H9 (cell line): ENCODE data around the gene SDK2. TPM values are rescaled to one million over a fixed set of nuclear protein-coding genes. Genes with fewer than 3 reads are reported as not detected.

Experiments
- DNase-seq: peaks from one replicate; pipeline ENCODE4 v3.0.0-alpha.2; 2017
- H2AFZ ChIP-seq: one replicate; pipeline ENCODE4 v1.6.1; 2013; ENCODE audit warnings: mild to moderate bottlenecking, low read length, control low read depth, moderate library complexity
- H2AK5ac ChIP-seq: 2 replicates; pipeline ENCODE4 v1.6.1; 2013; ENCODE audit warnings: low read length, control low read depth, mixed read lengths; ENCODE audit not compliant: insufficient read length
- H2BK120ac ChIP-seq: one replicate; pipeline ENCODE4 v1.6.1; 2013; ENCODE audit warnings: low read depth, mild to moderate bottlenecking, low read length, control low read depth, inconsistent platforms; ENCODE audit not compliant: poor library complexity, severe bottlenecking
- H2BK12ac ChIP-seq: 2 replicates; pipeline ENCODE4 v1.6.1; 2013; ENCODE audit warnings: low read length, control low read depth, mixed read lengths, low read depth; ENCODE audit not compliant: insufficient read length
- H2BK15ac ChIP-seq: 2 replicates; pipeline ENCODE4 v1.6.1; 2013; ENCODE audit warnings: low read depth, low read length, control low read depth
- H2BK20ac ChIP-seq: one replicate; pipeline ENCODE4 v1.6.1; 2013; ENCODE audit warnings: low read depth, mild to moderate bottlenecking, low read length, control low read depth, inconsistent platforms; ENCODE audit not compliant: poor library complexity, severe bottlenecking
- H2BK5ac ChIP-seq: 2 replicates; pipeline ENCODE4 v1.6.1; 2013; ENCODE audit warnings: low read length, control low read depth, mixed read lengths; ENCODE audit not compliant: insufficient read length
- H3K14ac ChIP-seq: 2 replicates; pipeline ENCODE4 v1.6.1; 2013; ENCODE audit warnings: low read length, control low read depth; ENCODE audit not compliant: insufficient read depth
- H3K18ac ChIP-seq: 2 replicates; pipeline ENCODE4 v1.6.1; 2013; ENCODE audit warnings: low read depth, mild to moderate bottlenecking, mixed read lengths, low read length, control low read depth; ENCODE audit not compliant: insufficient read length
- H3K23ac ChIP-seq: 2 replicates; pipeline ENCODE4 v1.6.1; 2013; ENCODE audit warnings: low read length, control low read depth, mixed read lengths, low read depth; ENCODE audit not compliant: insufficient read length
- H3K23me2 ChIP-seq: 2 replicates; pipeline ENCODE4 v1.6.1; 2013; ENCODE audit warnings: low read depth, mild to moderate bottlenecking, mixed read lengths, low read length, control low read depth; ENCODE audit not compliant: insufficient read length, poor library complexity, severe bottlenecking
- H3K27ac ChIP-seq: 2 replicates; pipeline ENCODE4 v1.5.1; 2013; ENCODE audit warnings: low read length, control low read depth, mixed read lengths, low read depth; ENCODE audit not compliant: insufficient read length
- H3K27me3 ChIP-seq: 2 replicates; pipeline ENCODE4 v1.6.1; 2013; ENCODE audit warnings: low read length, control low read depth, inconsistent platforms; ENCODE audit not compliant: insufficient read depth
- H3K4ac ChIP-seq: 2 replicates; pipeline ENCODE4 v1.6.1; 2013; ENCODE audit warnings: low read depth, mild to moderate bottlenecking, control low read depth, inconsistent platforms, low read length, moderate library complexity
- H3K4me1 ChIP-seq: 2 replicates; pipeline ENCODE4 v1.6.1; 2013; ENCODE audit warnings: low read length, control low read depth, inconsistent platforms; ENCODE audit not compliant: insufficient read depth
- H3K4me2 ChIP-seq: 2 replicates; pipeline ENCODE4 v1.6.1; 2013; ENCODE audit warnings: low read length, control low read depth, mixed read lengths; ENCODE audit not compliant: insufficient read length, insufficient read depth
- H3K56ac ChIP-seq: 2 replicates; pipeline ENCODE4 v1.6.1; 2013; ENCODE audit warnings: low read depth, mild to moderate bottlenecking, mixed read lengths, low read length, control low read depth; ENCODE audit not compliant: insufficient read length
- H3K79me1 ChIP-seq: 2 replicates; pipeline ENCODE4 v1.6.1; 2013; ENCODE audit warnings: low read depth, mild to moderate bottlenecking, moderate library complexity, low read length, control low read depth, inconsistent platforms; ENCODE audit not compliant: insufficient read depth, poor library complexity, severe bottlenecking
- H3K79me2 ChIP-seq: 2 replicates; pipeline ENCODE4 v1.6.1; 2013; ENCODE audit warnings: low read length, control low read depth, inconsistent platforms; ENCODE audit not compliant: insufficient read depth
- H3K9ac ChIP-seq: 2 replicates; pipeline ENCODE4 v1.6.1; 2013; ENCODE audit warnings: low read length, control low read depth, mixed read lengths; ENCODE audit not compliant: insufficient read length; ENCODE audit errors: extremely low read depth
- H3K9me3 ChIP-seq: one replicate; pipeline ENCODE4 v1.6.1; 2013; ENCODE audit warnings: low read depth, low read length, inconsistent platforms; ENCODE audit not compliant: control insufficient read depth
- H3T11ph ChIP-seq: one replicate; pipeline ENCODE4 v1.6.1; 2013; ENCODE audit warnings: mild to moderate bottlenecking, low read length, control low read depth, inconsistent platforms
- H4K20me1 ChIP-seq: one replicate; pipeline ENCODE4 v1.6.1; 2013; ENCODE audit not compliant: control insufficient read depth, insufficient read length, insufficient read depth
- H4K5ac ChIP-seq: 2 replicates; pipeline ENCODE4 v1.6.1; 2013; ENCODE audit warnings: low read depth, mild to moderate bottlenecking, mixed read lengths, low read length, control low read depth; ENCODE audit not compliant: insufficient read length
- H4K8ac ChIP-seq: replicated peaks from 2 replicates; pipeline ENCODE4 v1.6.1; 2013; ENCODE audit warnings: low read length, control low read depth, mixed read lengths, low read depth; ENCODE audit not compliant: insufficient read length
- H4K91ac ChIP-seq: 2 replicates; pipeline ENCODE4 v1.6.1; 2013; ENCODE audit warnings: low read depth, mild to moderate bottlenecking, moderate library complexity, mixed read lengths, low read length, control low read depth; ENCODE audit not compliant: insufficient read length
- H3K27ac Mint-ChIP-seq, 3 experiments: 2 replicates in 2 of 3; 3 replicates in 1 of 3; pipeline ENCODE4 v1.8.0; 2020 to 2021; ENCODE audit warnings: mixed read lengths in 3 of 3, mild to moderate bottlenecking in 1 of 3, moderate library complexity in 1 of 3
- H3K27me3 Mint-ChIP-seq: 2 replicates; pipeline ENCODE4 v1.8.0; 2021; ENCODE audit warnings: low read depth, mild to moderate bottlenecking, moderate library complexity, mixed read lengths
- H3K36me3 Mint-ChIP-seq, 3 experiments: 2 replicates in 2 of 3; 3 replicates in 1 of 3; pipeline ENCODE4 v1.8.0; 2020 to 2021; ENCODE audit warnings: low read depth in 3 of 3, mixed read lengths in 3 of 3; ENCODE audit not compliant: insufficient read depth in 1 of 3
- H3K4me1 Mint-ChIP-seq, 2 experiments: 2 replicates each; pipeline ENCODE4 v1.8.0; 2020; ENCODE audit warnings: mixed read lengths in 2 of 2
- H3K4me3 Mint-ChIP-seq, 2 experiments: 2 replicates in 1 of 2; 3 replicates in 1 of 2; pipeline ENCODE4 v1.8.0; 2020 to 2021; ENCODE audit warnings: mild to moderate bottlenecking in 2 of 2, mixed read lengths in 2 of 2, moderate library complexity in 1 of 2
- H3K9me3 Mint-ChIP-seq, 2 experiments: 2 replicates in 1 of 2; 3 replicates in 1 of 2; pipeline ENCODE4 v1.8.0; 2020; ENCODE audit warnings: mild to moderate bottlenecking in 2 of 2, mixed read lengths in 2 of 2, moderate library complexity in 1 of 2
- WGBS: extraction: QIAGEN DNeasy Blood & Tissue Kit; methylation state at CpG from one replicate; pipeline ENCODE4 v1.1.7; 2013; ENCODE audit warnings: missing lambda C conversion rate, low lambda C conversion rate, mixed read lengths; ENCODE audit not compliant: insufficient read length; ENCODE audit errors: extremely low coverage; 5-methylcytosine and 5-hydroxymethylcytosine counted together
- total RNA-seq: library from RNA; stranded (reverse); gene quantifications from 2 replicates; pipeline ENCODE4 v1.2.1, GENCODE V29; 2021
- TF ChIP-seq, protein P1 (sequence below): fragments of 200-600 bp; sonication (generic); conservative IDR thresholded peaks from 3 replicates; pipeline ENCODE4 v1.8.0; 2021; ENCODE audit warnings: antibody characterized with exemption, mild to moderate bottlenecking

The SDK2 gene
- total RNA-seq, 1 experiment from 2014 or later, result 9.1 TPM

DNA sequence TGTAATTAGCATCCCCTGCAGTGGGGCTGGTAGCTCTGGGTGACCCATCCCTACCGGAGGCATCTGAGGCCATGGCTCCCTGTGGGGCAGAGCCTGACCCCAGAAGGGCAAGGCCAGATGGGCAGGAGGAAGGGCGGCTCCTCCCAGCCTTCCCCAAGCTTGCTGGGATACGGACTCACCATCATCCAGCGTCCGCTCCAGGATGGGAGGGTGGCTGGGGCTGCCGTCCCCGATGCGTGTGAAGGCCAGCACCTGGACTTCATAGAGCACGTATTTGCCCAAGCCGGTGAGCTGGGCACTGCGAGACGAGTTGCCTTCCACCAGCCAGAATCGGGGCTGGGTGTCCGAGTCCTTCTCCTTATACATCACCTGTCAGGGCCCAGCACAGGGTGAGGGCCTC is 250.9 kb downstream of the SDK2 start:
- Histone ChIP-seq H2AFZ (no peak overlapping the region), H3K9me3 (no peaks in the 10 kb centered on the region), H3K27ac (no peak overlapping the region), H3K4ac (no peak overlapping the region), H3K4me2 (no peak overlapping the region), H3K27me3 (no peaks in the 10 kb centered on the region), H3K18ac (no peak overlapping the region), H4K91ac (no peak overlapping the region), H3K79me2 (no peaks in the 10 kb centered on the region), H3K79me1 (no peaks in the 10 kb centered on the region), H4K5ac (no peak overlapping the region), H3K14ac (no peak overlapping the region; the same call in 1 of the 2 replicates), H4K8ac (no peak overlapping the region), H3K4me1 (no peaks in the 10 kb centered on the region), H4K20me1 (no peaks in the 10 kb centered on the region), H3K56ac (no peak overlapping the region), H3K9ac (no peak overlapping the region), H2AK5ac (no peak overlapping the region), H2BK12ac (no peak overlapping the region), H2BK120ac (no peak overlapping the region), H3K23me2 (no peaks in the 10 kb centered on the region), H2BK5ac (no peak overlapping the region), H3T11ph (no peak overlapping the region), H3K23ac (no peak overlapping the region), H2BK15ac (no peak overlapping the region), H2BK20ac (no peak overlapping the region)
- Mint-ChIP-seq H3K27me3 (no peaks in the 10 kb centered on the region), H3K36me3 (peaks cover 0 to 27% (median 0%) of the 10 kb centered on the region in 3 experiments; a peak in 2 of 7 replicates), H3K9me3 (no peaks in the 10 kb centered on the region), H3K4me1 (peaks cover 1 to 4% of the 10 kb centered on the region in 2 experiments; a peak in 2 of 4 replicates), H3K27ac (peak overlapping the region in 1 of 3 experiments; percentile 28; a peak in 1 of 7 replicates), H3K4me3 (no peak overlapping the region)
- peak; percentile 26 for DNase-seq
- TF ChIP-seq, protein P1, sequence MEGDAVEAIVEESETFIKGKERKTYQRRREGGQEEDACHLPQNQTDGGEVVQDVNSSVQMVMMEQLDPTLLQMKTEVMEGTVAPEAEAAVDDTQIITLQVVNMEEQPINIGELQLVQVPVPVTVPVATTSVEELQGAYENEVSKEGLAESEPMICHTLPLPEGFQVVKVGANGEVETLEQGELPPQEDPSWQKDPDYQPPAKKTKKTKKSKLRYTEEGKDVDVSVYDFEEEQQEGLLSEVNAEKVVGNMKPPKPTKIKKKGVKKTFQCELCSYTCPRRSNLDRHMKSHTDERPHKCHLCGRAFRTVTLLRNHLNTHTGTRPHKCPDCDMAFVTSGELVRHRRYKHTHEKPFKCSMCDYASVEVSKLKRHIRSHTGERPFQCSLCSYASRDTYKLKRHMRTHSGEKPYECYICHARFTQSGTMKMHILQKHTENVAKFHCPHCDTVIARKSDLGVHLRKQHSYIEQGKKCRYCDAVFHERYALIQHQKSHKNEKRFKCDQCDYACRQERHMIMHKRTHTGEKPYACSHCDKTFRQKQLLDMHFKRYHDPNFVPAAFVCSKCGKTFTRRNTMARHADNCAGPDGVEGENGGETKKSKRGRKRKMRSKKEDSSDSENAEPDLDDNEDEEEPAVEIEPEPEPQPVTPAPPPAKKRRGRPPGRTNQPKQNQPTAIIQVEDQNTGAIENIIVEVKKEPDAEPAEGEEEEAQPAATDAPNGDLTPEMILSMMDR, result no peak
- no CpG with 5 or more reads among the region's 14 CpGs for WGBS
